ENCODE data around the gene CCER1. TPM values are rescaled to one million over a fixed set of nuclear protein-coding genes. Genes with fewer than 3 reads are reported as not detected.

The CCER1 gene
- total RNA-seq, 1 experiment from 2014 or later = not detected

- H2BK5ac ChIP-seq (ENCODE audit: insufficient read length, low read length) = no peak overlapping the region
- H2BK120ac ChIP-seq (ENCODE audit: low read depth, low read length, poor library complexity, severe bottlenecking) = no peak overlapping the region
- H3K27ac ChIP-seq (ENCODE audit: insufficient read length, low read depth, low read length) = no peak overlapping the region
- no peaks in the 10 kb centered on the region for H3K4me1 Mint-ChIP-seq
- no peak for DNase-seq
- H4K5ac ChIP-seq (ENCODE audit: insufficient read length, low read depth, low read length) = no peak overlapping the region
- H2BK12ac ChIP-seq (ENCODE audit: insufficient read length, low read depth, low read length) = no peak overlapping the region
- H3K4me3 Mint-ChIP-seq = no peak overlapping the region
- TF ChIP-seq CTCF (conservative IDR thresholded peaks at IDR 0.05) = no peak
- H3K9me3 Mint-ChIP-seq = peaks cover 6 to 11% of the 10 kb centered on the region in 2 experiments
- no peaks in the 10 kb centered on the region for H4K20me1 ChIP-seq (ENCODE audit: control insufficient read depth, insufficient read depth, insufficient read length)
- no peak overlapping the region for H3K9ac ChIP-seq (ENCODE audit: extremely low read depth, insufficient read length, low read length)
- no peaks in the 10 kb centered on the region; the same call in 1 of the 2 replicates for H3K27me3 Mint-ChIP-seq (ENCODE audit: low read depth)
- H4K91ac ChIP-seq (ENCODE audit: insufficient read length, low read depth, low read length) = no peak overlapping the region
- H3K14ac ChIP-seq (ENCODE audit: insufficient read depth, low read length) = no peak overlapping the region
- H2AFZ ChIP-seq (ENCODE audit: low read length) = no peak overlapping the region
- H3K79me1 ChIP-seq (ENCODE audit: insufficient read depth, low read depth, low read length, poor library complexity, severe bottlenecking) = no peaks in the 10 kb centered on the region
- no peaks in the 10 kb centered on the region for H3K9me3 ChIP-seq (ENCODE audit: control insufficient read depth, low read depth, low read length)
- no peak overlapping the region for H2BK15ac ChIP-seq (ENCODE audit: low read depth, low read length)
- H4K8ac ChIP-seq (replicated peaks; ENCODE audit: insufficient read length, low read depth, low read length) = no peak overlapping the region
- H3K56ac ChIP-seq (ENCODE audit: insufficient read length, low read depth, low read length) = no peak overlapping the region
- H3K4me1 ChIP-seq (ENCODE audit: insufficient read depth, low read length) = no peaks in the 10 kb centered on the region
- no peak overlapping the region for H3K23ac ChIP-seq (ENCODE audit: insufficient read length, low read depth, low read length)
- no CpG with 5 or more reads among the region's 1 CpG for WGBS (ENCODE audit: extremely low coverage, insufficient read length, low lambda C conversion rate)
- no peaks in the 10 kb centered on the region for H3K79me2 ChIP-seq (ENCODE audit: insufficient read depth, low read length)
- no peaks in the 10 kb centered on the region for H3K23me2 ChIP-seq (ENCODE audit: insufficient read length, low read depth, low read length, poor library complexity, severe bottlenecking)
- H2AK5ac ChIP-seq (ENCODE audit: insufficient read length, low read length) = no peak overlapping the region
- no peak overlapping the region for H3K18ac ChIP-seq (ENCODE audit: insufficient read length, low read depth, low read length)
- no peaks in the 10 kb centered on the region for H3K27me3 ChIP-seq (ENCODE audit: insufficient read depth, low read length)
- no peak overlapping the region for H3K27ac Mint-ChIP-seq
- H3K36me3 Mint-ChIP-seq (ENCODE audit: insufficient read depth in 1 of 3, low read depth in 3 of 3) = peaks cover 2 to 7% (median 5%) of the 10 kb centered on the region in 3 experiments; a peak in 4 of 7 replicates
- H3T11ph ChIP-seq (ENCODE audit: low read length) = no peak overlapping the region
- no peak overlapping the region for H3K4ac ChIP-seq (ENCODE audit: low read depth, low read length)
- H3K4me2 ChIP-seq (ENCODE audit: insufficient read depth, insufficient read length, low read length) = no peak overlapping the region
- H2BK20ac ChIP-seq (ENCODE audit: low read depth, low read length, poor library complexity, severe bottlenecking) = no peak overlapping the region
Observed at GRCh38 chr12:90924406-90924805, 30.6 kb downstream of the CCER1 start.

Measured in H9 (cell line).